NCI-H1694 treated with DMSO at 0.1 percent for 48 hours (cell line): Measurements from ENCODE around the gene LTBP1.
"Not testable (repeated sequence)": the region's sequence is repeated elsewhere in the genome, so short reads cannot be mapped to it uniquely, and the experiment has no call there.

Experiments used
- DNase-seq: peaks from one replicate; lab custom pipeline; 2025; lab: John Stamatoyannopoulos, UW

Gene LTBP1, protein sequence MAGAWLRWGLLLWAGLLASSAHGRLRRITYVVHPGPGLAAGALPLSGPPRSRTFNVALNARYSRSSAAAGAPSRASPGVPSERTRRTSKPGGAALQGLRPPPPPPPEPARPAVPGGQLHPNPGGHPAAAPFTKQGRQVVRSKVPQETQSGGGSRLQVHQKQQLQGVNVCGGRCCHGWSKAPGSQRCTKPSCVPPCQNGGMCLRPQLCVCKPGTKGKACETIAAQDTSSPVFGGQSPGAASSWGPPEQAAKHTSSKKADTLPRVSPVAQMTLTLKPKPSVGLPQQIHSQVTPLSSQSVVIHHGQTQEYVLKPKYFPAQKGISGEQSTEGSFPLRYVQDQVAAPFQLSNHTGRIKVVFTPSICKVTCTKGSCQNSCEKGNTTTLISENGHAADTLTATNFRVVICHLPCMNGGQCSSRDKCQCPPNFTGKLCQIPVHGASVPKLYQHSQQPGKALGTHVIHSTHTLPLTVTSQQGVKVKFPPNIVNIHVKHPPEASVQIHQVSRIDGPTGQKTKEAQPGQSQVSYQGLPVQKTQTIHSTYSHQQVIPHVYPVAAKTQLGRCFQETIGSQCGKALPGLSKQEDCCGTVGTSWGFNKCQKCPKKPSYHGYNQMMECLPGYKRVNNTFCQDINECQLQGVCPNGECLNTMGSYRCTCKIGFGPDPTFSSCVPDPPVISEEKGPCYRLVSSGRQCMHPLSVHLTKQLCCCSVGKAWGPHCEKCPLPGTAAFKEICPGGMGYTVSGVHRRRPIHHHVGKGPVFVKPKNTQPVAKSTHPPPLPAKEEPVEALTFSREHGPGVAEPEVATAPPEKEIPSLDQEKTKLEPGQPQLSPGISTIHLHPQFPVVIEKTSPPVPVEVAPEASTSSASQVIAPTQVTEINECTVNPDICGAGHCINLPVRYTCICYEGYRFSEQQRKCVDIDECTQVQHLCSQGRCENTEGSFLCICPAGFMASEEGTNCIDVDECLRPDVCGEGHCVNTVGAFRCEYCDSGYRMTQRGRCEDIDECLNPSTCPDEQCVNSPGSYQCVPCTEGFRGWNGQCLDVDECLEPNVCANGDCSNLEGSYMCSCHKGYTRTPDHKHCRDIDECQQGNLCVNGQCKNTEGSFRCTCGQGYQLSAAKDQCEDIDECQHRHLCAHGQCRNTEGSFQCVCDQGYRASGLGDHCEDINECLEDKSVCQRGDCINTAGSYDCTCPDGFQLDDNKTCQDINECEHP (N-terminal part only)

DNA sequence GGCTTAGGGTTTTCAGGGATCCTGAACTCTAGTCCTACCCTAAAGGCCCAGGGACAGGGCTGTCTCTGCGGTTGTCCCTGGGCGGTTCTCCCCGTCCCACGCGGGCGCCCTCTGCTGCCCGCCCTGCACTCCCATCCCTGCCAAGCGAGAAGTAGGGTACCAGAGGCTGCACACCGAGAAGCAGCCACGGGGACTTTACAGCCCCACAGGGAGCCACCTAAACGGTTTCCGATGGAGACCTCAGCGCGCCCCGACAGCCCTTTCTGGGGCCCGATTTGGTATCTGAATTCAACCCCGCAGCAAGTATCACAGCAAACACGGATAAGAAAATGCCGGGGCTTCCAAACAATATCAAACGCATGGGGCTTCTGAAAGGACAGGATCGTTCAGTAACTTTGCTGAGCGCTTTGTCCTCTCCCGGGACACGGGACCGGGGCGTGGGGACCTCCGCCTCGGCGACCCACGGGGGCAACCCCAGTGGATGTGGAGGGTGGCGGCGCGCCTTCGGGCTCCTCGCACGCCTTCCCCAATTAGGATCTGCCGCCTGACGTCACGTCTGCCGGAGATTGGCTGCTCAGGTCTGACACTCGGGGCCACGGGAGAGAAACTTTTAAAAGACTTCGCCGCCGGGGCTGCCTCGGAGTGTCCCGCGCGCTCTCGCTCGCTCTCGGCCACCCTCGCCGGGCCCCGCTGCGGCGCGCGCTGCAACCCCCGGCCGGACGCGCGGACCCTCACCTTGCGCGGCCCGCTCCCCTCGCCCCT lies at the start of gene LTBP1:
Gene LTBP1 (plus strand): TSS at position 640 of the 762 bp plus-strand sequence. CDS start 372 bp downstream, outside the sequence.
- peak; percentile 69 for DNase-seq

DNA sequence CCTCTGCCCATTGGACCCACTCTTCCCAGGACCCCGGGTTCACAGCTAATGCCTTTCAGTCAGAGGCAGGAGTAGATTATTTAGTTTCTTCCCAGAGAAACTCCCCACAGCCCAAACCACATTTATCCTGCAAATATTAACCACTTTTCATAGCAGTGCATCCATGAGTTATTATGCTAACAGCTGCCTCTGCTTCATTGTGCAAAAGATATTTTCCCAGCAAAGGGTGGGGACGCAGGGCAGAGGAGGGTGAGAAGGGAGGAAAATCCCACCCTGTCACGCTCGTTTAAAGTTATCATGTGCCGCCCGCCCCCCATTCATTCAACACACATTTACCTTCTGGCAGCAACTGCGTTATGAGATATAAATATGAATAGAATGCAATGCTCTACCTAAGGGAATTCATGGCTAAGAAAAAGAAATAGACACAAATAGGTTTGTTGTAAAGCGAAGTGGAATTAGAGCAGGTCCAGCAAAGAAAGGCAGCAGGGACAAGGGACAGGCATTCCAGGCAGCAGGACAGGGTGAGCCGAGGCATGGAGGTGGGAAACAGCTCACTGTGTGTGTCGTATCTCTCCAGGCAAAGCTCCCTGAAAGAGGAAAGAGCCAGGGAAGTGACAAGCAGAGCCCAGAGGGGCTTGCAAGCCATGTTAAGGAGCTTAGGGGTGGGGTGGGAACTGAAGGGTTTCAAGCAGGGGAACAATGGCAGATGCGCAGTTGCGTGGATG lies 46.3 kb upstream of the LTBP1 start:
- DNase-seq = no peak

DNA sequence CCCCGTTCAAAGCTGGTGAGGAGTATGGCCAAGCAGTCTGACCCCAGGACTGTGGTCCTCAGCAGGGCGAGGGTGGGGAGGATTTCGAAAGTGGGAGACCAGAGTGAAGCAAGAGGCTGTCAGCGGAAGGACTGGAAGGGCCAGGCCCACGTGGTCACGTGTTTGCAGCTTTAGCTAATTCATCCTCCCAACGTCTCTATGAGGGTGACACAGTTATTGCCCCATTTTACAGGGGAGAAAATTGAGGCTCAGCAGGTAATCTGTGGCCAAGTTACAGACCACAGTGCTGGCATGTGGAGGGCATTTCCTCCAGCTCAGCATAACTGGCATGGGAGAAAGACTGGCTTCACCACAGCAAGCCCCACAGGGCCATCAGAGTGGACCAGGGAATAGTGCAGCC lies 45.4 kb upstream of the LTBP1 start:
- no peak for DNase-seq

DNA sequence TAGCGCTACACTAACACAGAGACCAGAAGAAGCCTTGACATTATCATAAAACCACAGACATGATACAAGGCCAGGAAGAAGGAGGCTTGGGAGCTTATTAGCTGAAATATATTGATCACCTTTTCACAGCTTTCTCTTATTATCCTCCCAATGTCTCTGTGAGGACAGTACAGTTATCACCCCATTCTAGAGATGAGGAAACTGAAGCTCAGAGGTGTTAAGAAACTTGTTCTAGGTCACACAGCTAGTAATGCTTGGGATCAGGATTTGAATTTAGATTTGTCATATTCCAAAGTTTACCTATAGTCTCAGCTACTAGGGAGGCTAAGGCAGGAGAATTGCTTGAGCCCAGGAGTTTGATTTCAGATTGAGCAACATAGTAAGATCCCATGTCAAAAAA lies 44.6 kb upstream of the LTBP1 start:
- no peak for DNase-seq

DNA sequence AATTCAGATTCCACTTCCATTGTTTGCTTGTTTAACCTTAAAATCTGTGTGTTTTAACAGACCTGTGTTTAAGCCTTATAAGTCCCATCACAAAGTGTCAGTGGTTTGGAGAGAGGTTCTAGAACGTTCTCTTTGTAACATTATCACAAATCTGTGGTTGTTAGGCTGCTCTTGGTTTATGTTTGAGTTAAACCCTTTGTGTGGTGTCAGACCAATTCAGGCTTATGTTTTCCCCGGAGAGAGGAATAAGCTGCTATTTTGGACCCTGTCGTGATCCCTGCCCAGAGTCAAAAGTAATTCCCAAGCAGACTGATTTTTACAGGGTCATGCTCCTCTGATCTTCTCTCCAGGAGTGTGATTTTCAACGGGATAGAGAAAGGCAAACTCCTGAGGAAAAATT lies 43.8 kb upstream of the LTBP1 start:
- no peak for DNase-seq

DNA sequence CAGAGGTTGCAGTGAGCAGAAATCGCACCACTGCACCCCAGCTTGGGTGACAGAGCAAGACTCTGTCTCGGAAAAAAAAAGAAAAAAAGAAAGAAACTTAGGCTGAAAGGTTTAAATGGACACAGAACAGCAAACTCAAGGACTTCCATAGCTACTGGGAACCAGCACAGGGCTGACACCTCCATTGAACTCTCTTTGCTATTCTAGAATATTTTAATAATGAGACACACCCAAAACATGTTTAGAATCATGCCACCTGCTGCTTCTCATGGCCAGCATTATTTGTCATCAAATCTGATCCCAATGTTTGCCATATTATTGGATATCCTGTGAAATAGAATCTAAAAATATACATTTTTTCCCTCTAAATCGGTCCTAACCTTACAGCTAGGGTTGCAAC lies 42.7 kb upstream of the LTBP1 start:
- DNase-seq = no peak

DNA sequence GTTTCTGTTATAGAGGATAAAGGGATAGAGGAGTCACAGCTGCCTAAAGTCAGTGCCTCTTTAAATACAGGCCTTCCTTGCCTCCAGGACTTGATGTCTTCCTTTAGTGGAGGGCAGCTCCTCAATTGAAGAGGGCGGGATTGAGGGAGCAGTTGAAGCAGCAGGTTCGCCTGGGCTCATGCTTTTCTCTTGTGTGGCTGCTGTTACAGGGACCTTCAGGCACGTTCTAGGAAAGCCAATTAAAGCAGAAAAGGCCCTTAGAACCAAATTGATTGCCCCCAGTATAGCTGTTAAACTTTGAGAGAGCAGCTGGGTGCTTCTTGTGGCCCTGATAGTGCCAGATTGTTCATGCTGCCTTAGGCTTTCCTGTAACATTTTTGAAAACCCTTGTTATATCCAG lies 42.0 kb upstream of the LTBP1 start:
- no peak for DNase-seq

DNA sequence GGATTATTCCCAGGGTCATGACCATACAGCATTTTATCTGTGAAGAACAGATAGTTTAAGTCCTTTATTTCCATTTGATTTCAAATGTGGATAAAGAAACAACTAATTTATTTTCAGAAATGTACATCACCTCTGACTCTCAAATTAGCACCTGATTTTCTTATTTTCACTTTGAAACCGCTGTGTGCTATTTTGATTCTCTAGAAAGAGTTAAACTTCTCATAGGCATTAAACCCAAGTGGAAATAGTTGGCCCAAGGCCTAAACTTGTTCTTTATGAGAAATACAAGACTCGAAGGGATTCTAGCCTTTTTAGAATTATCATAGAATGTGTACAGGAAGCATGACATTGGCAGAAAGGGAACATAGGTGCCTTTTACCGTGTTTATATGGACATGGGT lies 41.5 kb upstream of the LTBP1 start:
- DNase-seq = no peak

DNA sequence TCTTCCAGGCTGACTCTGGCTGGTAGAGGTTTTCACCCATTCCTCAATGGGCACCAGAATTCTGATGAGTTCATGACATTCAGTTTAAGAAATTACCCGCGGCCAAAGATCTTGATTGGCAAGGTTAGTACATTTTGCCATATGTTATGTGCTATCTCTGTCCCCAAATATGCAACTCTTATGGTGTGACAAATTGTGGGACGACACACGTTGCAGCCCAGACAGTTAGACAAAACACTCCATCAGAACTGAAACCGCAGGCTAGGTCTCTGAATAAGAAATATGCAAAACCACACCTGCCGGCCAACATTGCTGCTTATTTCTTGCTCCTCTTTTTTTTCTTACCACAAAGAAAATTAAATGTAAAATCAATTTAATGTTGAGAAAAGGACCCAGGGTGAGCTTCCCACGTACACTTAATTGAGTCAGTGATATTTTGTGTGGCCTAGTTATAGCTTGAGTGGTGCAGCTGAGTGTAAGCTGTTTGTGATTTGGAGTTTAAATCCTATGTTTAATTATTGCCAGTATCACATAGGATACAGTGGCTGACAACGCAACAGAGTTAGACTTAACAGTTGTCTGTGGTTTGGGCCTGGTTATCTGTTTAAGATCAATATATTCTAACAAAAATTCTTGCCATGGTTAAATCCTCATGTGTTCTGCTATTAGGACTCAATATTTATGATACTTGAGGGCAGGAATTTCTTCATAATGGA lies 35.7 kb upstream of the LTBP1 start:
- no peak for DNase-seq

DNA sequence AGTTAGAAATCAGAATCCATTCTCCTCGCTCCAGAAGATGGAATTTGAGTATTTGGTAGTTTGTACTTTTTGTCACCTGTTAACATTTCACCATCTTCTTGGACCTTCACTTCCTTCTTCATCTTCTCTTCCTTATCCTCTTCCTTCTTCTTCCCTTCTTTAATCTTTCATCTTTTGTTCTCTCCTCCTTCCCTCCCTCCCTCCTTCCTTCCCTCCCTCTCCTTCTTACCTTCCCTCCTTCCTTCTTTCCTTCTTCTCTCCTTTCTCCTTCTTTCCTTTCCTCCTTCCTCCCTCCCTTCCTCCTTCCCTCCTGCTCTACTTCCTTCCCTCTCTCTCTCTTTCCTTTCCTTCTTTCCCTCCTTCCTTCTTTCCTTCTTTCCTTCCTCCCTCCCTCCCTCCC lies 31.1 kb upstream of the LTBP1 start:
- no peak for DNase-seq

DNA sequence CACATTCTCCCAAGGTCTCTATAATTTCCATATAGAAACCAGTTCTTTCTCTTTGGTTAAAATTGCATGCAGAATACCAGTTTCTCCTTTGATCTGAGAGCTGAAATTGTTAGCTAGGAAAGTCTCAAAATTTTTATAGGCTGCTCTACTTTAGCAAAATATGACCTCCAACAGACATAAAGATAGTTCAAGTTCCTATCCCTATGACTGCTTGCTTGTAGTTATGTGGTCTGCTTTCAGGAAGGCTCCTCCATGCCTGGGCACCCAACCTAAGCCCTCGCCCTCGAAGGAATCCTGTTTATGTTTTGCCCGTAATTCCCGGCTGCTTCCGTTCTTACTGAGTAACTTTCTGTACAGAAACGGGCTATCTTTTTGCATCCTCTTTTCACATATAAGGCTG lies 28.0 kb upstream of the LTBP1 start:
- DNase-seq = no peak

DNA sequence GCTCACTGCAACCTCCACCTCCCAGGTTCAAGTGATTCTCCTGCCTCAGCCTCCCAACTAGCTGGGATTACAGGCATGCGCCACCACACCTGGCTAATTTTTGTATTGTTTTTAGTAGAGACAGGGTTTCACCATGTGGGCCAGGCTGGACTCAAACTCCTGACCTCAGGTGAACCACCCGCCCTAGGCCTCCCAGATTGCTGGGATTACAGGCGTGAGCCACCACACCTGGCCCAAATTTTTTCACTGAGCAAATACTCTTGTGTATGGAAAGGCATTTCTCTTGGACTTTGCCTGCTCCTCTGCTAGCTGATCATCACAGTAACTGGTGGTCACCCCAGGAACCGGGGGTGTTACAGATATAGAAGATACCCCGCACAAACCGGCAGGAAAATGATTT lies 26.9 kb upstream of the LTBP1 start:
- not testable (repeated sequence) for DNase-seq

DNA sequence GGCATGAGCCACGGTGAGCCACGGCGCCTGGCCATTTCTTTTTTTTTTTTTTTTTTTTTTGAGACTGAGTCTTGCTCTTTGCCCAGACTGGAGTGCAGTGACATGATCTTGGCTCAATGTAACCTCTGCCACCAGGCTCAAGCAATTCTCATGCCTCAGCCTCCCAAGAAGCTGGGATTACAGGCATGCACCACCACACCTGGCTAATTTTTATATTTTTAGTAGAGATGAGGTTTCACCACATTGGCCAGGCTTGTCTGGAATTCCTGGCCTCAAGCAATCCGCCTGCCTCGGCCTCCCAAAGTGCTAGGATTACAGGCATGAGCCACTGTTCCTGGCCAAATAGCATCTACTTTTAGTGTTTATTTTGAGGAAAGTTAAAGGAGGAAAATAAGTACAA lies 25.3 kb upstream of the LTBP1 start:
- DNase-seq = not testable (repeated sequence)

DNA sequence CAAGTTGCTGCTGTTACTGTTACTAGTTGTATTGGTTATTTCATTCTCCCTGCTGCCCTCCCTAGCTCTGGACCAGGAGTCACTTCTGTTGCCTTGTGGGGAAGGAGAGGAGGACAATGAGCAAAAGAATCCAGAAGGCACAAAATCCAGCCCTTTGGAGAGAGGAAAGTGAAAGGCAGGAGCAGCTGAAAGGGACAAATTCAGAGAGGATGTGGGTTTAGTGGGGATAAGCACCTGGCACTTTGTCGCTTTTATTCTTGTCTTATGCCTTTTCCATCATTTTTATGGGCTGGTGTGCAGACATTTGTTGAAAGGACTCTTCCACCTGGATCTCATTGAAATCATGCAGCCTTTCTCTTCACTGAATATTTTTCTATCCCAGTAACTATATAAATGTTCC lies 24.3 kb upstream of the LTBP1 start:
- no peak for DNase-seq

DNA sequence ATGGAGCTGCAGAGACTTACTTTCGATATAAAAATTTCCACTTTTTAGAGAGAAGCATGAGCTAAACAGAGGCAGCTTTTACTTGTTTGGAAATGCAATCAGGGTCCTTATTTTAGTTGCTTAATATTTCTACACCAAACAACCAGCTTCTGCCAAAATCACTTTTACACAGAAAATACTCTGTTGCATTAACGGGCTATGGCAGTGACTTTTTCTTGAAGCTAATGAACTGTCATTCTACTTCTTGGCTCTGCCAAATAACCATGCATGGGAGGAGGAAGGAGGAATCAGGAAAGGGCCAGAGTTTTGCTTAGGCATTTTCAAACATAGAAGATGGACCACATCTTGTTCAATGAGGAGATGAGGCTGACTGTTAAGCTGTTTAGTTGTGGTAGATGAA lies 23.6 kb upstream of the LTBP1 start:
- no peak for DNase-seq

DNA sequence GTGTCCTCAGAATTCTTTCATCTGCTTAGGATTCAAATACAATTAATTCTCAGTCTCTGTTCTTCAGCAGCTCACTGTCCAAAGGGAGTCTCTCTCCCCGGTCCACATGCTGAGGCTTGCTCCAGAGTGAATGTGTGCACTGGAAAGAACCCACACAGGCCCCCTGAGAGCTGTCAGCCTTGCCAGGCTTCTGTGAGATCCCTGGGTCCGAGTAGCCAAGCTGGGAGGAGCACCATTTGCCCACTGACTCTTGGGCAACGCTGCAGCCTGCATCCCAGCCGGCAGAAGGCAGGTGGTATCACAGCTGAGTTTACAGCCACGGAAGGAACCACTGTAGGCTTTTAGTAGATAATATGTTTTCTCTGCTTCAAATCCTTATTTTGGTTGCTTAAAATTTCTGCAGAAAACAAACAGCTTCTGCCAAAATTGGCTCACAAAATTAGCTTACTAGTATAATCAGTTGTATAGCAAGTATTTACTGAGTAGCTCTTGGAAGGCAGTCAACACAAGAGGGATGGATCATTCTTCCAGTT lies 21.4 kb upstream of the LTBP1 start:
- peak; percentile 44 for DNase-seq

DNA sequence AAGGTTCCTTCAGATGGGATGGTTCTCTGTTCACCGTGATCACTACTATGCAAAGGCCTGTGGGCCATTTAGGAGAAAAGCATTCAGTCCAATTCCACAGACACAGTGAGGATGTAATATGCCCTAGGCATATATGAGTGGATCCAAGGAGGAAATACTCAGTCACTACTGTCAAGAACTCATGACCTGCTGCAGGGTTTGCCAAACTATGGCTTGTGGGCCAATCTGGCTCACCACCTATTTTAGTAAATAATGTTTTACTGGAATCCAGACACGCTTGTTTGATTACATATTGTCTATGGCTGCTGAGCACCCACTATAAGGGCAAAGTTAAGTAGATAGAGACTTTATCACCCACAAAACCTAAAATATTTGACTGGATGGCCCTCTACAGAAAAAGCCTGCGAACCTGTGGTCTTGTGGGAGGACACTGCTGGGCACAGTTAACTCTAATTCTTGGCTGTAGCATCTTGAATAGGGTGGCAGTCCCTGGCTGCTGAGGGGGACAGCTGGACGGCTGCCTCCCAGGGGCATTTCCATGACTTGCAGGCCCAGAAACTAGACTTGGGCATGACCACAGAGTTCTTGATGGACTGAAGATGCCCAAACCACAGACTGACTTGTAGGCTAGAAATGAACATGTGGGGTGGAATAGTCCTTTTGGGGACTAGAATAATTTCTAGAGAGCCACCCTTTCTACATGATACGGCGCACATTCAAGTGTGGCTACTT lies 20.6 kb upstream of the LTBP1 start:
- no peak for DNase-seq

DNA sequence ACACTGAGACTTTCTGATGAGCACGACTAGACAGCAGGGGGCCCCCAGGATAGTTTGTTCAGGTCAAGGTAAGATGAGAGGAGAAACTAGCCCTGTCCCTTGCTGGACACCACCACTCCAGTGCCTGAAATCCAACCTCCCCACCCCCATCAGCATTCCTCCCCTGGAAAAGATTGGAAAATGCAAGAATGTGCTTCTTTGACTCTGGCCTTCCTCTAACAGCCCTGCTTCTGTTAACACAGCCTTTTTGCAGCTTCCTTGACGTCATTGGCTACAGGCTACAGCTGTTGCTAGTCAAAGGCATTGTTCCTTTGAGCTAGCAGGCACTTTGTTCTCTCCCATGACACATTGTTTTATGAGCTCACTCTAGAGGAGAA lies 20.1 kb upstream of the LTBP1 start:
- no peak for DNase-seq

DNA sequence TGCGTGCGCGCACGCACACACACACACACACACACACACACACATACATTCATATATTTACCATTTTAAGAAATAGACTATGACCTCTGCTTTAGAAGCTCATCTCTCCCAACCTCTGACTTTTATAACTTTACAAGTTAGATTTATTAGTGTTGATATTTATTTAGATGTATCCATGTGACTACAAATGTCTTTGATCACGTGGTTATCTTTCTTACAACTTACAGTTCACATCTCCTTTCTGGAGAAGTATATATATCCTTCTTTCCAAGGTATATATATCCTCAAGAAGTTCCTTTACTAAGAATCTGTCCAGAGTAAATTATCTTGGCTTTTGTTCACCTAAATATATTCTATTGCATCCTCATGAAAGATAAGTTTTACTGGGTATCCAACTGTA lies 16.3 kb upstream of the LTBP1 start:
- no peak for DNase-seq

DNA sequence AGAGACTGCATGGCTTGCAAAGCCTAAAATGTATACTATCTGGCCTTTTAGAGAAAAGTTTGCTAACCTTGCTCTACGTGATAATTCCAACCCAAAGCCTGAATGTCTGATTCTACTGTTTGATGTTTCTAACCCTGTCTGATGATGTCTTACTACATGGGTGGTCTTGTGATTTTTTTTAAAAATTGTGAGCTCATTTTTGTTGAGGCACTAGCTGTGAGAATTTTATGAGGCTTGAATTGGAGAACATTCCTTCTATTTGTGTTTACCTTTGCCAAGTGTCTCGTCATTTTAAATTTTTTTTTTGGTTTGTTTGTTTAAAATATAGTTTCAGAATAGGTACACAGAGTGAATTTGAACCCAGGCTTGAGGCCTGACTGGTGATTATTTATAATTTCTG lies 15.2 kb upstream of the LTBP1 start:
- no peak for DNase-seq
